ENCODE data around the gene CCR8. TPM values are rescaled to one million over a fixed set of nuclear protein-coding genes. Genes with fewer than 3 reads are reported as not detected.
"Not testable (repeated sequence)": the region's sequence is repeated elsewhere in the genome, so short reads cannot be mapped to it uniquely, and the experiment has no call there.

The CCR8 gene
- total RNA-seq, 2 experiments from 2014 or later = 1.3 to 2.1 TPM

DNA sequence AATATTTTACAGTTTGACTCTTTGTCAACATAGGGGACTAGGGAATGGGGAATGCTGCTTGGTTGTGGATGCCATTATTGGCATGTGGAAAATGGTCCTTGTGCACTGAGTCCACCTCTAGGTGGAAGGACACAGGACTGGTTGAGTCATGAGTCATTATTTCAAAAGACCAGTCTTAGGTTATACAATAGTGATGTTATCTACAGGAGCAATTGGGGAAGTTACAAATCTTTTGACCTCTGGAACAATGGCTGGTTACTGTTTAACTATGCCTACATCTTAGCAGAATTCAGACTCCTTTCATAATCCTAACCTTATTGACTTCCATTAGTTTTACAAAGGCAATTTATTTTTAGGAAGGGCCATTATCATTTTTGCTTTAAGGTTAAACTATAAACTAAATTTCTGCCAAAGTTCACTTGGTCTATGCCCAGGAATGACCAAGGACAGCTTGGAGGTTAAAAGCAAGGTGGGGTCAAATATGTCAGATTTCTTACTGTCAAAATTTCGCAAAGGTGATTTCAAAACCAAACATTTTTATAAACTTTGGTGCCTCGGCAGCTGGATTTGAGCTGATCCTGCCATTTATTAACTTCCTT lies 11.8 kb upstream of the CCR8 start:
- no peak overlapping the region for H3K27ac ChIP-seq (ENCODE audit: low read depth in 1 of 2, low read length in 2 of 2)
- H3K9me3 ChIP-seq (ENCODE audit: control insufficient read depth in 1 of 2, insufficient read depth in 1 of 2, low read length in 2 of 2) = peaks cover 0 to 9% of the 10 kb centered on the region in 2 experiments
- Mint-ChIP-seq H3K4me3 (no peak overlapping the region), H3K27me3 (no peaks in the 10 kb centered on the region), H3K27ac (no peak overlapping the region), H3K4me1 (ENCODE audit: low read depth) (peaks cover 2% of the 10 kb centered on the region), H3K36me3 (ENCODE audit: low read depth) (no peaks in the 10 kb centered on the region), H3K9me3 (peaks cover 9% of the 10 kb centered on the region)
- CTCF ChIA-PET = no interaction called here
- no peaks in the 10 kb centered on the region for H3K27me3 ChIP-seq (ENCODE audit: control insufficient read depth in 1 of 2, insufficient read depth in 2 of 2, low read length in 2 of 2)
- no peaks in the 10 kb centered on the region for H3K4me1 ChIP-seq (ENCODE audit: insufficient read depth, low read length)
- H3K36me3 ChIP-seq (ENCODE audit: insufficient read depth, low read length) = no peaks in the 10 kb centered on the region
- intact Hi-C loops (cut with DNase I, micrococcal nuclease) = no loop called here
- H3K4me3 ChIP-seq (ENCODE audit: low read length) = no peak overlapping the region
- POLR2A ChIA-PET = no interaction called here
- ATAC-seq (ENCODE audit: poor library complexity) = no peak
- no peak for DNase-seq
- TF ChIP-seq, protein P1, sequence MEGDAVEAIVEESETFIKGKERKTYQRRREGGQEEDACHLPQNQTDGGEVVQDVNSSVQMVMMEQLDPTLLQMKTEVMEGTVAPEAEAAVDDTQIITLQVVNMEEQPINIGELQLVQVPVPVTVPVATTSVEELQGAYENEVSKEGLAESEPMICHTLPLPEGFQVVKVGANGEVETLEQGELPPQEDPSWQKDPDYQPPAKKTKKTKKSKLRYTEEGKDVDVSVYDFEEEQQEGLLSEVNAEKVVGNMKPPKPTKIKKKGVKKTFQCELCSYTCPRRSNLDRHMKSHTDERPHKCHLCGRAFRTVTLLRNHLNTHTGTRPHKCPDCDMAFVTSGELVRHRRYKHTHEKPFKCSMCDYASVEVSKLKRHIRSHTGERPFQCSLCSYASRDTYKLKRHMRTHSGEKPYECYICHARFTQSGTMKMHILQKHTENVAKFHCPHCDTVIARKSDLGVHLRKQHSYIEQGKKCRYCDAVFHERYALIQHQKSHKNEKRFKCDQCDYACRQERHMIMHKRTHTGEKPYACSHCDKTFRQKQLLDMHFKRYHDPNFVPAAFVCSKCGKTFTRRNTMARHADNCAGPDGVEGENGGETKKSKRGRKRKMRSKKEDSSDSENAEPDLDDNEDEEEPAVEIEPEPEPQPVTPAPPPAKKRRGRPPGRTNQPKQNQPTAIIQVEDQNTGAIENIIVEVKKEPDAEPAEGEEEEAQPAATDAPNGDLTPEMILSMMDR (IDR thresholded peaks at IDR 0.05) = no peak

GRCh38 chr3:39318301-39318700 lies 11.2 kb upstream of the CCR8 start:
- Histone ChIP-seq H3K27me3 (ENCODE audit: control insufficient read depth in 1 of 2, insufficient read depth in 2 of 2, low read length in 2 of 2) (no peaks in the 10 kb centered on the region), H3K36me3 (ENCODE audit: insufficient read depth, low read length) (no peaks in the 10 kb centered on the region), H3K4me3 (ENCODE audit: low read length) (no peak overlapping the region), H3K27ac (ENCODE audit: low read depth in 1 of 2, low read length in 2 of 2) (no peak overlapping the region), H3K9me3 (ENCODE audit: control insufficient read depth in 1 of 2, insufficient read depth in 1 of 2, low read length in 2 of 2) (peaks cover 0 to 9% of the 10 kb centered on the region in 2 experiments), H3K4me1 (ENCODE audit: insufficient read depth, low read length) (peaks cover 4% of the 10 kb centered on the region)
- ATAC-seq (ENCODE audit: poor library complexity) (no peak), DNase-seq (no peak)
- intact Hi-C loops (cut with DNase I, micrococcal nuclease) = no loop called here
- TF ChIP-seq, protein P1 (IDR thresholded peaks at IDR 0.05) = no peak
- Mint-ChIP-seq H3K4me3 (no peak overlapping the region), H3K4me1 (ENCODE audit: low read depth) (peaks cover 9% of the 10 kb centered on the region), H3K27ac (no peak overlapping the region), H3K36me3 (ENCODE audit: low read depth) (no peaks in the 10 kb centered on the region), H3K9me3 (peaks cover 9% of the 10 kb centered on the region), H3K27me3 (no peaks in the 10 kb centered on the region)
- ChIA-PET CTCF (no interaction called here), POLR2A (no interaction called here)

DNA sequence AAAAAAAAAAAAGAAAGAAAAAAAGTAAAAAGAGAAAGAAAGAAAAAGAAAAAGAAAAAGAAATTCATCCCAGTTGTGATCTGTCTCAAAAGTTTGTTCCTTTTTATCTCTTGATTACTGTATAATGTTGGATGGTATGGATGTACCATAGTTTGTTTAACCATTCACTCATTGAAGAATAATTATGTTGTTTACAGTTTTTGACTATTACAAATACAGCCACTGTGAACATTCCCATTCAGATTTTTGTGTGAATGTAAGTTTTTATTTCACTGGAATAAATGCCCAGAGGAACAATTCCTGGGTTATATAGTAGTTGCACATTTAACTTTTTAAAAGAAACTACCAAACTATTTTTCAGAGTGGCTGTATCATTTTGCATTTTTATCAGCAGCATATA lies 10.3 kb upstream of the CCR8 start:
- Histone ChIP-seq H3K27ac (ENCODE audit: low read depth in 1 of 2, low read length in 2 of 2) (no peak overlapping the region), H3K9me3 (ENCODE audit: control insufficient read depth in 1 of 2, insufficient read depth in 1 of 2, low read length in 2 of 2) (peaks cover 0 to 6% of the 10 kb centered on the region in 2 experiments), H3K4me1 (ENCODE audit: insufficient read depth, low read length) (peaks cover 13% of the 10 kb centered on the region), H3K4me3 (ENCODE audit: low read length) (no peak overlapping the region), H3K36me3 (ENCODE audit: insufficient read depth, low read length) (no peaks in the 10 kb centered on the region), H3K27me3 (ENCODE audit: control insufficient read depth in 1 of 2, insufficient read depth in 2 of 2, low read length in 2 of 2) (no peaks in the 10 kb centered on the region)
- TF ChIP-seq, protein P1 (IDR thresholded peaks at IDR 0.05) = no peak
- H3K27ac Mint-ChIP-seq = no peak overlapping the region
- CTCF ChIA-PET = no interaction called here
- no peak overlapping the region for H3K4me3 Mint-ChIP-seq
- H3K36me3 Mint-ChIP-seq (ENCODE audit: low read depth) = no peaks in the 10 kb centered on the region
- H3K27me3 Mint-ChIP-seq = no peaks in the 10 kb centered on the region
- peaks cover 14% of the 10 kb centered on the region for H3K4me1 Mint-ChIP-seq (ENCODE audit: low read depth)
- ATAC-seq (ENCODE audit: poor library complexity) (no peak), DNase-seq (no peak)
- H3K9me3 Mint-ChIP-seq = peaks cover 7% of the 10 kb centered on the region
- POLR2A ChIA-PET = interaction anchor here (0.6 to 0.7 kb wide), 2 partner anchors 88 to 289 kb away, joined by 3 read pairs; partner anchors contain the start of gene RPSA
- intact Hi-C loops (cut with DNase I, micrococcal nuclease) = no loop called here

- POLR2A ChIA-PET = interaction anchor here (0.7 kb wide), 1 partner anchor 62 kb away, joined by 3 read pairs; no protein-coding TSS in a partner anchor
- not testable (repeated sequence) for DNase-seq, H3K4me3 Mint-ChIP-seq
Measured at GRCh38 chr3:39321574-39321983, 7.9 kb upstream of the CCR8 start.

DNA sequence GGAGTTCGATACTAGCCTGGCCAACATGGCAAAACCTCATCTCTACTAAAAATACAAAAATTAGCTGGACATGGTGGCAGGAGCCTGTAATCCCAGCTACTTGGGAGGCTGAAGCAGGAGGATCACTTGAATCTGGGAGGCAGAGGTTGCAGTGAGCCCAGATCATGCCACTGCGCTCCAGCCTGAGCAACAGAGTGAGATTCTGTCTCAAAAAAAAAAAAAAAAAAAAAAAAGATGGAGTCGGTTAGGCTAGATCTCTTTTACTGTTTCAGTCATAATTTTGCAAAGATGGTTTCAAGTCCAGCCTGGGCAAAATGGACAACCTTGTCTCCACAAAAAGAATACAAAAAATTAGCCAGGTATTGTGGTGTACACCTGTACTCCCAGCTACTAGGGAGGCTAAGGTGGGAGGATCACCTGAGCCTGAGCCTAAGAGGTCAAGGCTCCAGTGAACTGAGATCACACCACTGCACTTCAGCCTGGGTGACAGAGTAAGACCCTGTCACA lies 7.2 kb upstream of the CCR8 start:
- CTCF ChIA-PET; DNase-seq; H3K27me3 ChIP-seq (ENCODE audit: control insufficient read depth in 1 of 2, insufficient read depth in 2 of 2, low read length in 2 of 2); H3K27ac Mint-ChIP-seq; H3K4me3 ChIP-seq (ENCODE audit: low read length); H3K9me3 Mint-ChIP-seq; H3K9me3 ChIP-seq (ENCODE audit: control insufficient read depth in 1 of 2, insufficient read depth in 1 of 2, low read length in 2 of 2); H3K27me3 Mint-ChIP-seq; H3K36me3 Mint-ChIP-seq (ENCODE audit: low read depth); H3K4me3 Mint-ChIP-seq; H3K27ac ChIP-seq (ENCODE audit: low read depth in 1 of 2, low read length in 2 of 2); intact Hi-C loops (cut with DNase I, micrococcal nuclease); H3K36me3 ChIP-seq (ENCODE audit: insufficient read depth, low read length); ATAC-seq (ENCODE audit: poor library complexity): not testable (repeated sequence)
- POLR2A ChIA-PET = interaction anchor here (0.7 kb wide), 1 partner anchor 62 kb away, joined by 3 read pairs; no protein-coding TSS in a partner anchor
- peaks cover 25% of the 10 kb centered on the region for H3K4me1 ChIP-seq (ENCODE audit: insufficient read depth, low read length)
- peaks cover 22% of the 10 kb centered on the region for H3K4me1 Mint-ChIP-seq (ENCODE audit: low read depth)

More at GRCh38 chr3:39321574-39321983, 7.9 kb upstream of the CCR8 start:
- peaks cover 18% of the 10 kb centered on the region for H3K4me1 Mint-ChIP-seq (ENCODE audit: low read depth)
- intact Hi-C loops (cut with DNase I, micrococcal nuclease); H3K4me3 ChIP-seq (ENCODE audit: low read length); H3K9me3 ChIP-seq (ENCODE audit: control insufficient read depth in 1 of 2, insufficient read depth in 1 of 2, low read length in 2 of 2); H3K36me3 ChIP-seq (ENCODE audit: insufficient read depth, low read length); H3K27ac ChIP-seq (ENCODE audit: low read depth in 1 of 2, low read length in 2 of 2); H3K27me3 Mint-ChIP-seq; H3K27me3 ChIP-seq (ENCODE audit: control insufficient read depth in 1 of 2, insufficient read depth in 2 of 2, low read length in 2 of 2); H3K9me3 Mint-ChIP-seq; ATAC-seq (ENCODE audit: poor library complexity); H3K27ac Mint-ChIP-seq; CTCF ChIA-PET; H3K36me3 Mint-ChIP-seq (ENCODE audit: low read depth): not testable (repeated sequence)
- H3K4me1 ChIP-seq (ENCODE audit: insufficient read depth, low read length) = peaks cover 19% of the 10 kb centered on the region

All from CD4-positive, alpha-beta T cell (primary cell).